Suppressor macrophage treated with lipopolysaccharide for 4 hours (primary cell): ENCODE measurements around the gene KMT2C.
"Not testable (repeated sequence)": the region's sequence is repeated elsewhere in the genome, so short reads cannot be mapped to it uniquely, and the experiment has no call there.

Experiments
- DNase-seq: peaks from one replicate; pipeline ENCODE4 v3.0.0-alpha.2; 2020

KMT2C gene

DNA sequence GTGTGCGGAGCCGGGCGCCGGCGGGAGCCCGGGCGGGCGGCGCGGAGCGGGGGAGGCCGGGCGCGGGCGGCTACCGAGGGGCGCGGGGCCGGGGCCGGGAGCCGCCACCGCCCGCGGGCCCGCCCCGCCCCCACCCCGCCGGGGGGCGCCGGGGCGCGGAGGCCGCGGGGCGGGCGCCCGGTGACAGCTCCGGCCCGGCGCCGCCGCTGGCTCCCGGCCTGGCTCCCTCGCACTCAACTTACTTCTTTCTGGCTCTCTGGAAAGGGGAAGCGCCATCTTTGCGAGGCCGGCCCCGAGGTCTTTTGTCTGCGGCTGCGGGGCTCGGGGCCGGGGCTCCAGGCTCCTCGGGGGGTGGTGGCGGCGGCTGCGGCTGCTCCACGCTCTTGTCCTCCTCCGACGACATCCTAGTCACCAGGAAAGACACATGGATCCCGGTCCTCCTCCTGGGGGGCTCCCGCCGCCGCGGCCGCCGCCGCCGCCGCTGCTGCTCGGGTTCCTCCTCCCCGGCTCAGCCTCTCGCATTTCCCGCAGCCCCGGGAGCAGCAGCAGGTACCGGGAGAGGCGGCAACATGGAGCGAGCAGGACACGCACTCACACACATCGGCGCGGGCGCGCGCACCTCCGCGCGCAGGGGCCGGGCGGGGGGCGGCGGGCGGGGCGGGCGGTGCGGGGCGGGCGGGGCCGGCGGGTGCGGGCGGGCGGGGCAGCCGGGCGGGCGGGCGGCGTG is at the start of gene KMT2C:
Gene KMT2C, minus strand, starts transcription at position 620 of the 727 bp plus-strand sequence. Its CDS starts 217 bp downstream, at position 403.
- peak; percentile 42 for DNase-seq

GRCh38 chr7:152481082-152481481 is 45.3 kb upstream of the KMT2C start:
- DNase-seq: no peak

DNA sequence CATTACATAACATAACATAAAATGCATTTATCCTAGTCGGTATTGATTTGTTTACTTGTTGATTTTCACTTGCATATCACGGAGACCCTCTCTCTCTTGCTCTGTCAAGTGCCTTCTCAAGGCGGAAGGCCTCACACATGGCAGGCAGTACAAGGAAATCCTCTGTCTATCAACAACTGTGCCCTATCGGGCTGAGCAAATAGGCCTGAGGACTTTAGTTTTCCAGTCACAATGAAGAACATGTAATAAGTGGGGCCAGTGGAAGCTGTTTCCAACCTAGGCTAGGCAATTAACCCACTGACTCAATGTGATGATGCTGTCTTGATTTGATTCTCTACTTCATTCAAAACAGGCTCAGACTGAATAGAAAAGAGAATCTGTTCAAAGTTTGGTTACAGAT is 44.9 kb upstream of the KMT2C start:
- no peak for DNase-seq

GRCh38 chr7:152479595-152479994 is 43.8 kb upstream of the KMT2C start:
- DNase-seq: no peak

DNA sequence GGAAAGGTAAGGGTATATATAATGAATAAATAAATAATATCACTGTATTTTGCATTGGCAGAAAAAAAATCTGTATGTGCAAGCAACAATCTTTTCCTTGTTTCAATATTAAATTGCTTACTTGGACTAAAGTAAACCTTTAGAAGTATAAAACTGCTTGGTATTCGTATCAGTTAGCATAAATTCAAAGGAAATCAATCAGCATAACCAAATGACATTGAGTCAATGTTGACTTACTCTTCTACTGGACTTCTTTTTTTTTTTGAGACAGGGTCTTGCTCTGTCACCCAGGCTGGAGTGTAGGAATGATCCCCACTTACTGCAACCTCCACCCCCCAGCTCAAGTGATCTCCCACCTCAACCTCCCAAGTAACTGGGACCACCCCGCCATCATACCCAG is 42.3 kb upstream of the KMT2C start:
- DNase-seq: no peak

DNA sequence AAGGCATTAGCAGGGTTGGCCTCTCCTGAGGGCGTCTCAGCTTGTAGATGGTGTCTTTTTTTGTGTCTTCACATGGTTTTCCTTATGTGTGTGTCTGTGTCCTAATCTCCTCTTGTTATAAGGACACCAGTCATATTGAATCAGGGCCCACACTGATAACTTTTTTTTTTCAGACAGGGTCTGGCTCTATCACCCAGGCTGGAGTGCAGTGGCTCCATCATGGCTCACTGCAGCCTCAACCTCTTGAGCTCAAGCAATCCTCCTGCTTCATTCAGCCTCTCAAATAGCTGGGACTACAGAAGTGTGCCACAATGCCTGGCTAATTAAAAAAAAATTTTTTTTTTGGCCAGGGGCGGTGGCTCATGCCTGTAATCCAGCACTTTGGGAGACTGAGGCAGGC is 41.3 kb upstream of the KMT2C start:
- DNase-seq: no peak

- no peak for DNase-seq
These were observed 40.7 kb upstream of the KMT2C start for GRCh38 chr7:152476551-152476950.

DNA sequence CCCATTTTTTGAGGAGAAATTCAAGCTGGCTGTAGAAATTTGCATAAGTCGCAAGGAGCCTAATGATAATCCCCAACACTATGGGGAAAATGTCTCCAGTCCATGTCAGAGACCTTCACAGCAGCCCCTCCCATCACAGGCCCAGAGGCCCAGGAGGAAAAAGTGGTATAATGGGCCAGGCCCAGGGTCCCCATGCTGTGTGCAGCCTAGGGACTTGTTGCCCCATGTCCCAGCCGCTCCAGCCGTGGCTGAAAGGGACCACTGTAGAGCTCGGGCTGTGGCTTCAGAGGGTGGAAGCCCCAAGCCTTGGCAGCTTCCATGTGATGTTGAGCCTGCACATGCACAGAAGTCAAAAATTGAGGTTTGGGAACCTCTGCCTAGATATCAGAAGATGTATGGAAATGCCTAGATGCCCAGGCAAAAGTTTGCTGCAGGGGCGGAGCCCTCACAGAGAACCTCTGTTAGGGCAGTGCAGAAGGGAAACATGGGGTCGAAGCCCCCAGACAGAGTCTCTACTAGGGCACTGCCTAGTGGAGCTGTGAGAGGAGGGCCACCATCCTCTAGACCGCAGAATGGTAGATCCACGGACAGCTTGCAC is 35.3 kb upstream of the KMT2C start:
- not testable (repeated sequence) for DNase-seq

GRCh38 chr7:152470251-152471022 is 34.6 kb upstream of the KMT2C start:
- not testable (repeated sequence) for DNase-seq

DNA sequence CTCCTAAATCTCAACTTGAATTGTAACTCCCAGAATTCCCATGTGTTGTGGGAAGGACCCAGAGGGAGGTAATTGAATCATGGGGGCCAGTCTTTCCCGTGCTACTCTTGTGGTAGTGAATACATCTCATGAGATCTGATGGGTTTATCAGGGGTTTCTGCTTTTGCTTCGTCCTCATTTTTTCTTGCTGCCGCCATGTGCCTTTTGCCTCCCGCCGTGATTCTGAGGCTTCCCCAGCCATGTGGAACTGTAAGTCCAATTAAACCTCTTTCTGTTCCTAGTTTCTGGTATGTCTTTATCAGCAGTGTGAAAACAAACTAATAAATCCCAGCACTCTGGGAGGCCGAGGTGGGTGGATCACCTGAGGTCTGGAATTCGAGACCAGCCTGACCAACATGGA is 33.8 kb upstream of the KMT2C start:
- not testable (repeated sequence) for DNase-seq

DNA sequence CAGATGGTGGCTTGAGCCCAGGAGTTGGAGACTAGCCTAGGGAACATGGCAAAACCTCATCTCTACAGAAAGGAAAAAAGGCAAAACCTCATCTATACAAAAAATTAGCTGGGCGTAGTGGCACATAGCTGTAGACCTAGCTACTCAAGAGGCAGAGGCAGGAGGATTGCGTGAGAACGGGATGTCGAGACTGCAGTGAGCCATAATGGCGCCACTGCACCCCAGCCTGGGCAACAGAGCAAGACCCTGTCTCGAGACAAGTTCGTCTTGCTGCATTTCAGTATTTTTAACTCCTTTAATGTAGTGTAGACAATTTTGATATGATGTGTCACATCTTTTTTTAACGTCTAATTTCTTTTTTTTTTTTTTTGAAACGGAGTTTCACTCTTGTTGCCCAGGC is 31.4 kb upstream of the KMT2C start:
- no peak for DNase-seq

- DNase-seq: no peak
These were observed 29.2 kb upstream of the KMT2C start for GRCh38 chr7:152465119-152465387.

GRCh38 chr7:152464312-152465118 is 28.7 kb upstream of the KMT2C start:
- DNase-seq: peak; percentile 82

- DNase-seq: peak; percentile 100
These were observed 28.0 kb upstream of the KMT2C start for GRCh38 chr7:152463709-152464311.

- DNase-seq: no peak
These were observed 27.3 kb upstream of the KMT2C start for GRCh38 chr7:152462995-152463708.

DNA sequence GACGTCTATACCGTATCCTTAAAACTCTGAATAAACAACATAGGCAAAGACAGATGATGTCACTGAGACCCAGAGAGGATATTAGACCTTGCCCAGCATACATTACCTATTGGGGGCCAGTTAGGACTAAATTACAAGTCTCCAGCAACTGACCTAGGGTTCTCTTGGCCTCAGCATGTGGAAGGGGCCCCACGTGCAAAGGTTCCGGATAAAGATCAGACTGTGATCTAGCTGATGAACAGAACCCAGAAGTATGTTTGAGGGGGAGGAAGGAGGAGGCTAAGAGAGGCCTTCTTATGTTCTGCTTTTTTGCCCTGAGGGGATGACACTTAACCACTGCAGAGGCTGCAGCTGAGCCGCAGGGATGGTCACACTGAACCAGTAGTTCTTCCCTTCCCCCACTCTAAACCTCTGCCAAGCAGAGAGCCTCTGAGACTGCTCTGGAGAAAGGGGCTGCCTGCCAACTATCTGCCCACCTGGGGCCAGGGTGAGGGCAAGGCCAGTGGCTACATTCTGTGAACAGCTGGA is 24.0 kb upstream of the KMT2C start:
- peak; percentile 82 for DNase-seq

- DNase-seq: no peak
These were observed 15.6 kb upstream of the KMT2C start for GRCh38 chr7:152451356-152451755.

GRCh38 chr7:152445386-152446008 is 9.7 kb upstream of the KMT2C start:
- DNase-seq: not testable (repeated sequence)

DNA sequence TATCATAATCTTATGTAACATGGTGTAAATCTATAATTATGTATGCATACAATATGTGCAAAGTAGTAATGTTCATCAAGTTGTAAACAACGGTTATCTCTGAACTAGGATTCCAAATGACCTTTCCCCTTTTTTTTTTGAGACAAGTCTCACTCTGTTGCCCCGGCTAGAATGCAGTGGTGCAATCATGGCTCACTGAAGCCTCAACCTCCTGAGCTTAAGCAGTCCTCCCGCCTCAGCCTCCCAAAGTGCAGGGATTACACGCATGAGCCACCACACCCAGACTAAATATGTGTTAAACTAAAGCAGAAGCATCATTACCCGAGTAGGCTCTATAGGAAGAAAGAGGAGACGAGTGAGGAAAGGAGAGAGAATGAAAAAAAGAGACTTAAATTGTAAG is 7.8 kb upstream of the KMT2C start:
- DNase-seq: no peak

DNA sequence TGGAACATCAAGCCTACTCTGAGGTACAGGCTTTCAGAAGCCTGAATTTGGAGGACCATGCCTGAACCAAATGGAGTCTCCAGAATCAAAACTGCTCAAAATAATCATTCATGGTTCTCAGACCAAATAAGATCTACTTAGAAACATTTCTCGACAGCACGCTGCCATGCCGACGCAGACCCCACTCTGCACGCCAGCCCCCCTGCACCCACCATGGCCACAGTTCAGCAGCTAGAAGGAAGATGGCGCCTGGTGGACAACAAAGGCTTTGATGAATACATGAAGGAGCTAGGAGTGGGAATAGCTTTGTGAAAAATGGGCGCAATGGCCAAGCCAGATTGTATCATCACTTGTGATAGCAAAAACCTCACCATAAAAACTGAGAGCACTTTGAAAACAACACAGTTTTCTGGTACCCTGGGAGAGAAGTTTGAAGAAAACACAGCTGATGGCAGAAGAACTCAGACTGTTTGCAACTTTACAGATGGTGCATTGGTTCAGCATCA is 6.6 kb upstream of the KMT2C start:
- DNase-seq: no peak

DNA sequence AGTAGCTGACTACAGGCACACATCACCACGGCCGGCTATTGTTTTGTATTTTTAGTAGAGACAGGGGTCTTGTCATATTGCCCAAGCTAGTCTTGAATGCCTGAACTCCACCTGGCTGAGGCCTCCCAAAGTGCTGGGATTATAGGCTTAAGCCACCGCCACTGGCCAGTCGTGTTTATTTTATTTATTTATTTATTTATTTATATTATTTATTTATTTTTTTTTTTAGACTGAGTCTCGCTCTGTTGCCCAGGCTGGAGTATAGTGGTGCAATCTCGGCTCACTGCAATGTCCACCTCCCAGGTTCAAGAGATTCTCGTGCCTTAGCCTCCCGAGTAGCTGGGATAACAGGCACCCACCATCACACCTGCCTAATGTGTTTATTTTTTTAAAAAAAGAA is 6.0 kb upstream of the KMT2C start:
- not testable (repeated sequence) for DNase-seq
